Fibroblast of villous mesenchyme (primary cell): ENCODE results near the gene SYTL3. TPM values are rescaled to one million over a fixed set of nuclear protein-coding genes. Genes with fewer than 3 reads are reported as not detected.

Experiments
- DNase-seq: peaks from one replicate; pipeline ENCODE4 v3.0.0-alpha.2; 2010; ENCODE audit warnings: low read depth
- H3K4me3 ChIP-seq: 2 replicates; pipeline ENCODE4 v1.5.1; 2011; ENCODE audit warnings: low read depth, mild to moderate bottlenecking, low read length
- CTCF ChIP-seq: IDR thresholded peaks from 2 replicates; pipeline ENCODE4 v1.5.1; 2012; ENCODE audit warnings: low read depth, mild to moderate bottlenecking, low read length; ENCODE audit not compliant: insufficient read depth
- total RNA-seq: library from RNA; depleted of rRNA; stranded (reverse); fragments of >200 nt; gene quantifications from 2 replicates; pipeline ENCODE4 v1.2.3, GENCODE V29; 2012

Gene SYTL3
- total RNA-seq, 1 donor = 1.7 TPM

- DNase-seq = no peak
- TF ChIP-seq CTCF = no peak
- no peak overlapping the region for H3K4me3 ChIP-seq
These were observed 24.0 kb upstream of the SYTL3 start for GRCh38 chr6:158625881-158626305.

GRCh38 chr6:158626360-158627167 is 23.3 kb upstream of the SYTL3 start:
- no peak for TF ChIP-seq CTCF
- H3K4me3 ChIP-seq = no peak overlapping the region
- no peak for DNase-seq

GRCh38 chr6:158627168-158627939 is 22.5 kb upstream of the SYTL3 start:
- TF ChIP-seq CTCF = no peak
- DNase-seq = no peak
- H3K4me3 ChIP-seq = no peak overlapping the region

GRCh38 chr6:158627940-158628211 is 22.0 kb upstream of the SYTL3 start:
- no peak for DNase-seq
- TF ChIP-seq CTCF = no peak
- no peak overlapping the region for H3K4me3 ChIP-seq

GRCh38 chr6:158628542-158628941 is 21.3 kb upstream of the SYTL3 start:
- no peak for DNase-seq
- H3K4me3 ChIP-seq = no peak overlapping the region
- no peak for TF ChIP-seq CTCF

- TF ChIP-seq CTCF = no peak
- no peak overlapping the region for H3K4me3 ChIP-seq
These were observed 20.3 kb upstream of the SYTL3 start for GRCh38 chr6:158629367-158630221.

More at GRCh38 chr6:158629367-158630221, 20.3 kb upstream of the SYTL3 start:
- no peak for DNase-seq
